Neuronal stem cell (in vitro differentiated cells): ENCODE measurements around the gene SEMA3B. TPM values are rescaled to one million over a fixed set of nuclear protein-coding genes. Genes with fewer than 3 reads are reported as not detected.

ENCODE experiments used
- DNase-seq: peaks from one replicate; pipeline ENCODE4 v3.0.0-alpha.2; 2013; ENCODE audit warnings: low spot score
- H2AFZ ChIP-seq: one replicate; pipeline ENCODE4 v1.6.1; 2013; ENCODE audit warnings: mild to moderate bottlenecking, low read length, inconsistent platforms
- H2AK5ac ChIP-seq: 2 replicates; pipeline ENCODE4 v1.6.1; 2013; ENCODE audit warnings: low read depth, mild to moderate bottlenecking, inconsistent platforms, low read length, moderate library complexity, mixed read lengths
- H2BK120ac ChIP-seq: 2 replicates; pipeline ENCODE4 v1.6.1; 2013; ENCODE audit warnings: low read depth, mild to moderate bottlenecking, inconsistent platforms, low read length, moderate library complexity, mixed read lengths
- H2BK12ac ChIP-seq: one replicate; pipeline ENCODE4 v1.6.1; 2013; ENCODE audit warnings: low read length, inconsistent platforms
- H2BK15ac ChIP-seq: 2 replicates; pipeline ENCODE4 v1.6.1; 2013; ENCODE audit warnings: mild to moderate bottlenecking, low read length, inconsistent platforms, mixed read lengths
- H2BK5ac ChIP-seq: one replicate; pipeline ENCODE4 v1.6.1; 2013; ENCODE audit warnings: inconsistent platforms, mild to moderate bottlenecking, low read length, moderate library complexity
- H3K14ac ChIP-seq: one replicate; pipeline ENCODE4 v1.6.1; 2013; ENCODE audit warnings: low read length, inconsistent platforms
- H3K18ac ChIP-seq: 2 replicates; pipeline ENCODE4 v1.6.1; 2013; ENCODE audit warnings: low read length, inconsistent platforms
- H3K23ac ChIP-seq: 2 replicates; pipeline ENCODE4 v1.6.1; 2013; ENCODE audit warnings: low read depth, mild to moderate bottlenecking, mixed read lengths, low read length, inconsistent platforms; ENCODE audit not compliant: poor library complexity
- H3K27ac ChIP-seq: replicated peaks from 3 replicates; pipeline ENCODE4 v1.5.1; 2013; ENCODE audit warnings: low read length, inconsistent platforms
- H3K27me3 ChIP-seq, 3 experiments: 2 replicates each; pipeline ENCODE4 v1.6.1; 2013; ENCODE audit warnings: low read length in 3 of 3, mild to moderate bottlenecking in 2 of 3, inconsistent platforms in 1 of 3, low read depth in 1 of 3, mixed read lengths in 1 of 3, moderate library complexity in 1 of 3; ENCODE audit not compliant: control insufficient read depth in 3 of 3, insufficient read depth in 3 of 3
- H3K36me3 ChIP-seq, 2 donors: replicated peaks in 1 of 2; 2 replicates each; pipeline ENCODE4 v1.6.1; 2013; ENCODE audit warnings: low read length in 2 of 2; ENCODE audit not compliant: control insufficient read depth in 2 of 2, insufficient read depth in 2 of 2
- H3K4ac ChIP-seq: 2 replicates; pipeline ENCODE4 v1.6.1; 2013; ENCODE audit warnings: inconsistent platforms, mild to moderate bottlenecking, low read length, moderate library complexity
- H3K4me1 ChIP-seq, 2 donors: 1 replicate in 1 of 2; 2 replicates in 1 of 2; pipeline ENCODE4 v1.6.1; 2013; ENCODE audit warnings: low read length in 2 of 2, low read depth in 1 of 2; ENCODE audit not compliant: control insufficient read depth in 2 of 2, insufficient read depth in 1 of 2
- H3K4me2 ChIP-seq: one replicate; pipeline ENCODE4 v1.6.1; 2013; ENCODE audit warnings: mild to moderate bottlenecking, low read length, inconsistent platforms; ENCODE audit not compliant: insufficient read depth, poor library complexity, severe bottlenecking
- H3K4me3 ChIP-seq, 2 donors: 2 replicates each; pipeline ENCODE4 v1.5.1; 2013; ENCODE audit warnings: low read length in 2 of 2, mild to moderate bottlenecking in 2 of 2, inconsistent platforms in 1 of 2, moderate library complexity in 1 of 2
- H3K79me1 ChIP-seq: one replicate; pipeline ENCODE4 v1.6.1; 2013; ENCODE audit warnings: low read depth, mild to moderate bottlenecking, inconsistent platforms, low read length, moderate library complexity
- H3K9ac ChIP-seq: one replicate; pipeline ENCODE4 v1.6.1; 2013; ENCODE audit warnings: mild to moderate bottlenecking, low read depth, low read length, inconsistent platforms; ENCODE audit not compliant: poor library complexity
- H3K9me3 ChIP-seq, 2 donors: replicated peaks in 1 of 2; 2 replicates each; pipeline versions ENCODE3 to v1.6.1; 2013; ENCODE audit warnings: low read length in 2 of 2, mild to moderate bottlenecking in 2 of 2, inconsistent platforms in 1 of 2, low read depth in 1 of 2, mixed read lengths in 1 of 2, moderate library complexity in 1 of 2; ENCODE audit not compliant: control insufficient read depth in 2 of 2, insufficient read depth in 1 of 2
- H4K8ac ChIP-seq: one replicate; pipeline ENCODE4 v1.6.1; 2013; ENCODE audit warnings: low read depth, mild to moderate bottlenecking, inconsistent platforms, low read length, moderate library complexity
- H4K91ac ChIP-seq: one replicate; pipeline ENCODE4 v1.6.1; 2013; ENCODE audit warnings: low read length, low read depth, mild to moderate bottlenecking, inconsistent platforms; ENCODE audit not compliant: poor library complexity
- WGBS, 2 donors: extraction: QIAGEN DNeasy Blood & Tissue Kit; methylation state at CpG; one replicate each; pipeline ENCODE4 v1.1.7; 2013; ENCODE audit warnings: missing lambda C conversion rate in 2 of 2, mixed read lengths in 1 of 2; ENCODE audit not compliant: insufficient read length in 2 of 2, insufficient replicate concordance in 1 of 2; ENCODE audit errors: extremely low coverage in 2 of 2; 5-methylcytosine and 5-hydroxymethylcytosine counted together
- polyA plus RNA-seq, 2 experiments: library from polyadenylated mRNA; stranded (reverse); fragments of 200-250 nt; gene quantifications; one replicate each; pipeline ENCODE4 v1.2.3, GENCODE V29; 2013

SEMA3B gene
- polyA plus RNA-seq (2013, experiment 1 of 2), result 5.0 TPM
- 5.2 TPM for polyA plus RNA-seq (2013, experiment 2 of 2)

DNA sequence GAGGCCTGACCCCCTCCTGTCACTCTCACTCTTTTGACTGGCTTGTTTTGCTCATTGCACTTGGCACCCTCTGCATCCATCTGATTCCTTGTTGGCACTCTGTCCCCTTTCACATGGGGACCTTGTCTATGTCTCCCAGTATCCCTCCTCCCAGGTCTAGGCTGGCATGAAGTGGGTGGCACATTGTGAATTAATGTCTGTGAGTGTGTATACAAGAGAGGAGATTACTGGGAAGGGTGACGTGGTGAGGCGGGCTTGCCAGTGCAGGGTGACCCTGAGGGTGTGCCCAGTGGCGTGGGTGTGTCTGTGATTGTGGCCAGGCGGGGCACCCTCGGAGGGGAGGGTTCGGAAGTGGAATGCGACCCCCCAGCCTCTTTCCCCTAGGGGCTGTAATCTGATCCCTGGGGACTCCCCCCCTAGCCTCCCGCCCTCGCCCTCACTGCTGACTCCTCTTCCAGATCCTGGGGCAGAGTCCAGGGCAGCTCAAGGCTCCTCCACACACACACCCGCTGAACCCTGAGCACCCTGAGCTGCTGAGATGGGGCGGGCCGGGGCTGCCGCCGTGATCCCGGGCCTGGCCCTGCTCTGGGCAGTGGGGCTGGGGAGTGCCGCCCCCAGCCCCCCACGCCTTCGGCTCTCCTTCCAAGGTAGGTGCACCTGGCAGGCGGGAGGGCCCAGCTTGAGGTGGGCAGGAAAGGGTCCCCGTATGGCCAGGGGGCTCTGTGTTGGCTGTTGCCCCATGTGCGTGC, at the start of gene SEMA3B:
Gene SEMA3B, plus strand, starts transcription at position 445 of the 749 bp plus-strand sequence. Its CDS starts 94 bp downstream, at position 539.
- Histone ChIP-seq H3K18ac (peak within 1 kb of the TSS; percentile 94), H3K4me1 (peaks cover 42 to 54% of the 10 kb centered on the region in 2 donors), H3K79me1 (peaks cover 3% of the 10 kb centered on the region), H3K4ac (peak within 1 kb of the TSS; percentile 39), H3K4me3 (peak within 1 kb of the TSS in 1 of 2 donors; percentile 9), H3K27me3 (peaks cover 6 to 9% (median 6%) of the 10 kb centered on the region in 3 experiments), H3K27ac (no peak within 1 kb of the TSS), H3K9ac (peak within 1 kb of the TSS; percentile 83), H4K91ac (peak within 1 kb of the TSS; percentile 93), H2BK5ac (peak within 1 kb of the TSS; percentile 93), H3K4me2 (no peak within 1 kb of the TSS), H2BK15ac (peak within 1 kb of the TSS; percentile 98), H3K23ac (peak within 1 kb of the TSS; percentile 62), H2BK12ac (peak within 1 kb of the TSS; percentile 97), H2AK5ac (peak within 1 kb of the TSS; percentile 99), H4K8ac (no peak within 1 kb of the TSS), H3K14ac (peak within 1 kb of the TSS; percentile 87), H2BK120ac (peak within 1 kb of the TSS; percentile 53), H3K9me3 (no peaks in the 10 kb centered on the region), H2AFZ (no peak within 1 kb of the TSS), H3K36me3 (no peaks in the 10 kb centered on the region)
- no CpG with 5 or more reads among the region's 21 CpGs for WGBS, 2 donors
- no peak for DNase-seq

DNA sequence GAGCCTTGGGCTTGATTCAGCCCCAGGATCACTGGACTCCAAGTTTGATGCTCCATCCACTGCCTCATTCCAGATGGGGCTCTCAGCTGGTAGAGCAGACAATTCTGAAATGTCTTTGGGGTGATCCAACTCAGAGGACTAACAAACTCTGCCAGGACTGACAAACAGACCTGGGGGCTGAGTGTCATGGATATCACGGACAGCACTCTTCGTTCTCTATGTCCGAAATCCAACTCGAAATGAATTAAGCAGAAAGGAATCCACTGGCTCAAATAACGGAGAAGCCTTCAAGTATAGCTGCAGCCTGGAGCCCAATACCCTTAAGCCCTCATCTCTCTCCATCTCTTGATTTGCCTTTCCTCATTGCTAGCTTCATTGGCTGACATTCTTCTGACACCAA, 49.7 kb upstream of the SEMA3B start:
- Histone ChIP-seq H4K91ac (no peak overlapping the region), H4K8ac (no peak overlapping the region), H3K4ac (no peak overlapping the region), H2BK12ac (no peak overlapping the region), H3K9me3 (no peaks in the 10 kb centered on the region), H2BK120ac (no peak overlapping the region), H3K4me2 (no peak overlapping the region), H3K27ac (no peak overlapping the region), H3K14ac (no peak overlapping the region), H3K4me1 (peaks cover 0 to 18% of the 10 kb centered on the region in 2 donors), H3K27me3 (peaks cover 0 to 34% (median 0%) of the 10 kb centered on the region in 3 experiments), H3K4me3 (no peak overlapping the region), H2AK5ac (no peak overlapping the region), H3K23ac (no peak overlapping the region), H3K79me1 (no peaks in the 10 kb centered on the region), H3K9ac (no peak overlapping the region), H2BK15ac (no peak overlapping the region), H3K36me3 (no peaks in the 10 kb centered on the region), H2BK5ac (no peak overlapping the region), H2AFZ (no peak overlapping the region), H3K18ac (no peak overlapping the region)
- WGBS, 2 donors, result no CpG with 5 or more reads among the region's 5 CpGs
- no peak for DNase-seq

DNA sequence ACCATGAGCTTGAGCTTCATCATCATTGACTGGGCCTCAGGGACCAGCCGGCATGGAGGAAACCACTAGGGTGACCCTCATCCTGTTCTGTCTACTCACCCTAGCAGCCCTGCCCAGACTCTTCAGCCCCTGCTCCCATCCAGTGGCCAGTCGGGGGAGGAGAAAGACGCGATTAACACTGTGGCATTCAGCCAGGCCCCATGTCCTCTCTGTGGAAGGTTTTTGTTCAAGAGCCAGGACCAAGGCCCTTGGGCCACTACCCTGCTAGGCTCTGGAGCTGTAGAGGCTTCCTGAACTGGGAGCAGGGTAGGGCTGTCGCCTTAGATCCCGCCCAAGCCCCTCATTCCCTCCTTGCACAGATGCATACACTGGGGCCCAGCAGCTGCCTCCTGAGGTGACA, 48.8 kb upstream of the SEMA3B start:
- peak overlapping the region; percentile 57 for H3K23ac ChIP-seq
- DNase-seq, result no peak
- peak overlapping the region; percentile 39 for H3K9ac ChIP-seq
- no peak overlapping the region for H4K8ac ChIP-seq
- H3K14ac ChIP-seq, result peak overlapping the region; percentile 58
- no peak overlapping the region for H2BK120ac ChIP-seq
- no peak overlapping the region for H2BK12ac ChIP-seq
- no peak overlapping the region for H2BK15ac ChIP-seq
- no peak overlapping the region for H2BK5ac ChIP-seq
- no peaks in the 10 kb centered on the region for H3K79me1 ChIP-seq
- peak overlapping the region; percentile 67 for H3K18ac ChIP-seq
- no peak overlapping the region for H3K4ac ChIP-seq
- no peak overlapping the region for H4K91ac ChIP-seq
- H3K4me3 ChIP-seq, result no peak overlapping the region
- H2AFZ ChIP-seq, result peak overlapping the region; percentile 0
- H3K4me1 ChIP-seq, result peaks cover 0 to 18% of the 10 kb centered on the region in 2 donors
- no peaks in the 10 kb centered on the region for H3K9me3 ChIP-seq
- H3K4me2 ChIP-seq, result no peak overlapping the region
- H3K27me3 ChIP-seq, result peaks cover 0 to 31% (median 2%) of the 10 kb centered on the region in 3 experiments
- no peak overlapping the region for H3K27ac ChIP-seq
- no CpG with 5 or more reads among the region's 6 CpGs for WGBS, 2 donors
- no peak overlapping the region for H2AK5ac ChIP-seq
- H3K36me3 ChIP-seq, result no peaks in the 10 kb centered on the region

DNA sequence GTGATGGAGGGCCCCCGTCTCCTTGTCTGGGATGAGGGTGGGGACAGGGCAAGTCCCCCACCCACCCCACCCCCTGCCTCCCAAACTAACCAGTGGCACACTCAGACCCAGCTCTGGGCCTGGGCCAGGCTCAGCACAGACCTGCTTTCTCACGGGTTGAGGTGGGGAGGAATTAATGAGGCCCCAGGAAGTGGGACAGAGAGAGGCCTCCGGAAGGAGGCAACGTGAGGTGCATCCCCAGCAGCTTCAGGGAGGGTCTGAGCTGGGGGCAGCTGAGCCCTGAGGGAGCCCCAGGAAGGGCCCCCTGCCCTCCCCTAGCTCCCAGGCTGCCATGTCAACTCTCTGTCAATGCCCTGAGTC, 47.9 kb upstream of the SEMA3B start:
- no CpG with 5 or more reads among the region's 4 CpGs for WGBS, 2 donors
- H2BK120ac ChIP-seq, result peak overlapping the region; percentile 81

More for the DNA sequence above, 47.9 kb upstream of the SEMA3B start:
- H3K9ac ChIP-seq, result no peak overlapping the region
- H3K79me1 ChIP-seq, result no peaks in the 10 kb centered on the region
- peak overlapping the region; percentile 63 for H2BK12ac ChIP-seq
- H3K4ac ChIP-seq, result no peak overlapping the region
- H4K91ac ChIP-seq, result no peak overlapping the region
- peak overlapping the region; percentile 48 for H2BK5ac ChIP-seq
- H3K27ac ChIP-seq, result no peak overlapping the region
- H2BK15ac ChIP-seq, result no peak overlapping the region
- H3K9me3 ChIP-seq, result no peaks in the 10 kb centered on the region
- no peaks in the 10 kb centered on the region for H3K36me3 ChIP-seq
- H3K14ac ChIP-seq, result no peak overlapping the region
- DNase-seq, result no peak
- H3K4me1 ChIP-seq, result peaks cover 0 to 18% of the 10 kb centered on the region in 2 donors
- no peak overlapping the region for H3K4me2 ChIP-seq
- peak overlapping the region; percentile 51 for H2AK5ac ChIP-seq
- no peak overlapping the region for H4K8ac ChIP-seq
- no peak overlapping the region for H3K4me3 ChIP-seq
- peaks cover 0 to 29% (median 2%) of the 10 kb centered on the region in 3 experiments for H3K27me3 ChIP-seq
- H3K23ac ChIP-seq, result no peak overlapping the region
- peak overlapping the region; percentile 75 for H2AFZ ChIP-seq
- no peak overlapping the region for H3K18ac ChIP-seq
